GM18511 (cell line): ENCODE results near the gene CDC42EP1.

ENCODE experiments used
- ATAC-seq: cut with Tn5 transposase; IDR thresholded peaks from one replicate; pipeline ENCODE4 v1.9.1; 2021; ENCODE audit warnings: mild to moderate bottlenecking, moderate library complexity; ENCODE audit not compliant: unreplicated experiment

Gene CDC42EP1

GRCh38 chr22:37559521-37559900, 769 bp upstream of the CDC42EP1 start:
- no peak for ATAC-seq

DNA sequence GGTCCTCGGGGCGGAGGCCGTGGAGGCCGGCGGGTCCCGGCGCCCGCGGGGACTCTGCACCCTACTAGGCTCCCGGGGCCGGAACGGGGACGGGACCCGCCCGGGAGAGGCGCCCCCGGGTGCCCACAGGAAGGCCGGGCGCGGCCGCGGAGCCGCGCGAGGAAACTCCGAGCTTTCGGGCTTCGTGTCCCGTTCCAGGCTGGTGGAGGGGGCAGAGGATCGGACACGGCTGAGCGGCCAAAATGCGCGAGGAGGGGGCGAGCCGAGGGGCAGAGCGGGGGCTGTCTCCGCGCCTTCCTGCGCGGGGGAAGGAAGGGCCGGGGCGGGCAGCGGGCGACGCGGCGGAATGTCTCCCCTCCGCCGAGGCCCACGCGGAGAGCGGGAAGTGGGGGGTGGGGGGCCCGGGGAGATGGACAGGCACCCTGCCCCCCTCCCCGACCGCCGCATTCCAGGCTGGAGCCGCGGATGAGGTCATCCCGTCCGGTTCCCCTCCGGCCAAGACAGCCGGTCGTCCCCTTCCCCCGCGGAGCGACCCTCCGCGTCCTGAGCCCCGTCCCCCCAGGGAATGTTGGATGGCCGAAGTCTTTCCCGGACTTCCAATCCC, 430 bp downstream of the CDC42EP1 start:
- no peak for ATAC-seq

DNA sequence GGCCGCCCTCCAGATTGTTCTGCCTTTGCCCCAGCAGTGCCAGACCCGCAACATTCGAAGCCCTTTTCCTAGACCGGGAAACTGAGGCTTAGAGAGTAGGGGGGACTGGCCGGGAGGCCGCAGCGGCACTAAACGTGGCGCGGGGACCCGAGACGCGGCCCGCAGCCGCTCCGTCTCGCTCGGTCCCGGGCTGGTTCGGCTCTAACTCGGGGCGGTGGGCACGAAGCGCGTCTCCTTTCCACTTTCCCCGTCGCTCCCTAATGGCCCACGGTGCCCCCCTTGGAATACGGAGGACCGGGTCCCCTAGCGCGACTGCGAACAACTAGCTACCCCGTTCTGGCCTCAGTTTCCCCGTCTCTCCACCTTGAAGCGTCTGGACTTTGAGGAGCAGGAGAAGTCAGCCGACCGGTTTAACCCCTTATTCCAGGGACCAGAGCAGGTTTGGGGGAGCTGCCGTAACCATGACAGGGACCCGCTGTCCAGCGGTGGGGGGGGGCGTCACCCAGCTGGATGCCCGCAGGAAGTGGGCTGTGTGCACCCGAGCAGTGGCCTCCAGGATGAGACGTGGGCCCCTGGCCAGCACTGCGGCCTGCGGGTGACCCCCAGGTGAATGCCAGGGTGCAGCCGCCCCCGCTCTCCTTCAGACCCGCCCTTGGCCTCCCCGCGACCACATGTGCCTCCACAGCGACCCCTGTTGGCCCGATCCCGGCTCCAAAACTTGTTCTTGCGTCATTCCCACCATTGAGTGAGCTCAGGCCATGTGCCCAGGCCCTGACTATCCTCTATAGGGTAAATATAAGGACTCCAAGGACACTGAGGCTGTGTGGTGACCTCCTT, 1.1 kb downstream of the CDC42EP1 start:
- ATAC-seq = no peak

DNA sequence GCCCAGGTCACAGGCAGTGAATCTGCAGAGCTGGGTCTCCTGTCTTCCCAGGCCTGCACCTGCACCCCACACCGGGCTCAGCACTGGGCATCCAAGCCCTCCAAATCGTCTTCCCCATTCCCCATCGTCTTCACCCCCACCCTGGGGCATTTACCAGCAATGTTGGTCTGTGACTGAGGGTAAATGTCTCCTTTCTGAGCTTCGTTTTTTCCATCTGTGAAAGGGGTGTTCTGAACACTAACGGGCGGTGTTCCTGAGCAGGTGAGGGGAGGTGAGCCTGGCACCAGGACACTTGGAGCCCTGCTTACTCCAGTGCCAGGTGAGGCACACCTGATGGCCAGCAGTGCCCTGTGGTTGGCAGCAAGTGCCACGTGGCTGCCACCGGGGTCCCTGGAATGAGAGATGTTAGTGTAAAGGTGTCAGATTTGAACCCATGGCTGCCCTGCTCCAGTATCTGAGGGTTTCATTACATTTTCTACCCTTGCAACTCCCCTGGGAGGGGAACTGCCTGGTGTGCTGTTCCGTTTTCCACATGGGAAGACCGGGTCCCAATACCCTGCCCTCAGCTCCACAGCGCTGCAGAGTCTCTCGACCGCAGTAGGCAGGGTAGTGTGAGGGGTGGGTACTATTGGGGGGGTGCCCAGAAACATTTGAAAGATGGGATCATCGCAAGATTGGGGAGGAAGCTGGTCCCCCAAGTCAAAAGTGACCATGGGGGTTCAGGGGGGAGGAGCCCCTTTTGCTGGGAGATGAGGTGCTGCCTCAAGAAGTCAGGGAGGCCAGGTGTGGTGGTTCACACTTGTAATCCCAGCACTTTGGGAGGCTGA, 2.0 kb downstream of the CDC42EP1 start:
- no peak for ATAC-seq

DNA sequence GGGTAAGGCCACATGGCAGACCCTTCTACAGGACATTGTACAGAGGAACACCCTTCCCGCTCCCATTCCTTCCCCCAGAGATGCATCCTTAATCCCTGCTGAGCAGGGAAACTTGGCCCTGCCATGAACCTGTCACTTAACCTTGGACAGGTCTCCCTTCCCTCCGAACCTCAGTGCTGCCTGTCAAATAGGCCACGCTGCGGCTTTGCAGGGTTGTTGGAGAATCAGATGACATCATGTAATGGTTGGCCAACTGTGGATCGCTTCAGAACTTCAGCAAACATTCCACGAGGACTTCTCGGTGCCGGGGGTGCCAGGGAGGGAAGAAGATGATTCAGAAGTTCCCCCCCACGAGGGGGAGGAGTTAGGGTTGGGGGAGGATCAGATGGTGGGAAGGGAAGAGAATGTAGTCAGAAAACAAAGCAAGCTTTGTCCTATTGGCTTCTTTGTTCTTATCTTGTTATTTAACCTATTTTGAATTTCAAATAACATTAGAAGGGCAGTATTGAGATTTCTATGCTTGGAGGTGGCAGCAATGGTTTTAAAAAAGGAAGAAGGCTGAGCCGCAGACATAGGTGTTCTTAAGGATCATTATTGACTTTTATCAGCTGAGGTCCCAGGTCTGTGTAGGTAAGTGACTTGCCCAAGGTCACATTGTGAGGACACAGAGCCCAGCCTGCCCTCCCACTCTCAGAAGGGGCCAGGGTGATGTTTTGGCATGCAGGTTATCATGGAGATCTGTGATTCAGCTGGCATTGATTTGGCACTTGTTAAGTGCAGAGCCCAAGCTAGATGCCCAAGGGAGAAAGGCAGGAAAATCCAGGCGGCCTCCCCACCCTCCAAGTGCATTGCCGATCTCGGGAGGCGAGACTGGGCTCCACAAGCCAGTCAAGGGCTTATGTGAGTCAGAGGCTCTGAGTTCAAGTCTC, 3.1 kb downstream of the CDC42EP1 start:
- ATAC-seq = no peak

DNA sequence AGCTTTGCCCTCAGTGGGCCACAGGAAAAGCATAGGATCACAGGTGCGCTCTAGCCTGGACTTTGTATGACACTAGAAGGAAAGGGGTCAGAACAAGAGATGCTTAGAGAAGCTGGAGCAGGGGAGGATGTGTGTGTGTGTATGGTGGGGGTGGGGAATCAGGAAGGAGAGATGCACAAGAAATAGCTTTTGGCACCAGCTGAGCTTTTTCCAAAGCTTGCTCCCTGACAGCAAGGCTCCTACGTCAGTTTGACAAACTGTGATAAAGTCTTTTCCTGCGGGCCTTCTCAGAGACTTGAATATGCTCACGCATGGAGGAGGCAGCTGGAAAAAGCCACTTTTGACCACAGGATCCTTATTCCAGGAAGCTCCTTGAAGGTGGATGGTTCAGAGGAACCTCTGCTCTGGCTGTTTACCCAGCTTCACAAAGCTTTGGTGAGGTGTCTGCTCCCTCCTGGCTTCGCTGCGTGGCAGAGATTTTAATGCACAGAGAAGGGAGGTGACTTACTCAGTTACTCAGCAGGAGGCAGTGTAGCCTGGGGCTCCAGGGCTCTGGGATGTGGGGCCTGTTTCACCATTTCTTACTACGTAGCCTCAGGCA, 3.9 kb downstream of the CDC42EP1 start:
- ATAC-seq = no peak

DNA sequence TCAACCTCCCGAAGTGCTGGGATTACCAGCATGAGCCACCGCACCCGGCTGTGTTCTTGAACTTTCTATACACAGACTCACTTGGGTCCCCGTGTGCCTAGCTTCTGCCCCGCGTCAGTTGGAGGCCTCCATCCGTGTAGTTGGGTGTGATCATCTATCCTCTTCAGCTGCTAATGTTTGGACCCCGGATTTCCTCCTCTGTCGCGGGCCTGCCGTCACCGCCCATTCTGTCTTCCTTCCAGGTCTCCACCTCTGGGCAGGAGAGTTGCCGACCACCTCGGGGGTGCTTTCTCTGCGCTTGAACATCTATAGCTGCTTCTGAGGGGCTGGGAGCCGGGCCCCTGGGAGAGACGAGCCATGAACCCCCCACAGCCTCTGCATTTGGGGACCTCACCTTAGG, 5.5 kb downstream of the CDC42EP1 start:
- ATAC-seq = no peak

- ATAC-seq = no peak
Measured at GRCh38 chr22:37566329-37566837, 6.1 kb downstream of the CDC42EP1 start.

DNA sequence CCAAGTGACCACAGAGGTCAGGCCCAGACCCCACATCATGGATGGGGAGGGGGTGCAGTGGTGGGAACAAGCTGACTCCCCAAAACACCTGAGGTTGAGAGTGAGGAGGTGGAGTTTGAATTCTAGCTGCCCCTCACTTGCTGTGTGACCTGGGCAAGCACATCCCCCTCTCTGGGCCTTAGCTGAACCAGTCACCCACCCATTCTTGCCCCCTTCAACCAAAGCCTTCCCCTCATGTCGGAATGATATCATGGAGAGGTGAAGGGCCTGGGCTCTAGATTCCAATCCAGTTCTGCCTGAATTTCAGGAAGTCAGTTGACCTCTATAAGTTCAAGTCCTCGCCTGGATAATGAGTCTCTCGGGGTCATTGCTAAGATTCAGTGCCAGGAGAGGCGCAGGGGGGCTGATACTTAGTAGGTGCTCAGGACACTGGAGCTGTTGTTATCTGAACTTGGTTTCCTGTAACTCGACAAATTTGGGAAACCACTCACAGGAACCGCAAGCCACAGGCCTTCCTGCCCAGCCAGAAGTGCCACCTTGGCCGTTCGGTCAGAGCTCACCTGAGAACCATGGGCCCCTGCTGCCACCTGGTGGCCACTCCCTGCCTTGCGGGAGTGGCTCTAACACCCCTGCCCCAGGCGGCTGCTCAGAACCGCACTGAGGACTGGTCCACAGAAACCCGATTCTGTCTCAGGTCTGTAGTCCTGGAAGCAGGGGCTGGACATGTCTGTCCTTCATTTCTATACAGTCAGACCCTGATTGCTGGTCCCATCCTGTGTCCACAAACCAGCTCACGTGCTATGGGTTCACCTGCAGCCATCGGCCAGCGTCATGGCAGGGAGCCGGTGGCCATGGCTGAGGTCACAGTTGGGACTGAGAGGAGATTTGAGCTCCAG, 6.9 kb downstream of the CDC42EP1 start:
- ATAC-seq = no peak

DNA sequence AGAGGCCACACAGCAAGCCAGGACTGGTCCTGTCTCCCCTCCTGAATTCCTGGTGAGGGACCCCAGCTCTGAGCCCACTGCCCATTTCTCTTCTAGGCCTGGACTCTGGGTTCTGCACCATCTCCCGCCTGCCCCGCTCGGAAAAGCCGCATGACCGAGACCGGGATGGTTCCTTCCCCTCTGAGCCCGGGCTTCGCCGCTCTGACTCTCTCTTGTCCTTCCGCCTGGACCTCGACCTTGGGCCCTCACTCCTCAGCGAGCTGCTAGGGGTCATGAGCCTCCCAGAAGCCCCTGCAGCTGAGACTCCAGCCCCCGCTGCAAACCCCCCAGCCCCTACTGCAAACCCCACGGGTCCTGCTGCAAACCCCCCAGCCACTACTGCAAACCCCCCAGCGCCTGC, 7.7 kb downstream of the CDC42EP1 start:
- no peak for ATAC-seq

DNA sequence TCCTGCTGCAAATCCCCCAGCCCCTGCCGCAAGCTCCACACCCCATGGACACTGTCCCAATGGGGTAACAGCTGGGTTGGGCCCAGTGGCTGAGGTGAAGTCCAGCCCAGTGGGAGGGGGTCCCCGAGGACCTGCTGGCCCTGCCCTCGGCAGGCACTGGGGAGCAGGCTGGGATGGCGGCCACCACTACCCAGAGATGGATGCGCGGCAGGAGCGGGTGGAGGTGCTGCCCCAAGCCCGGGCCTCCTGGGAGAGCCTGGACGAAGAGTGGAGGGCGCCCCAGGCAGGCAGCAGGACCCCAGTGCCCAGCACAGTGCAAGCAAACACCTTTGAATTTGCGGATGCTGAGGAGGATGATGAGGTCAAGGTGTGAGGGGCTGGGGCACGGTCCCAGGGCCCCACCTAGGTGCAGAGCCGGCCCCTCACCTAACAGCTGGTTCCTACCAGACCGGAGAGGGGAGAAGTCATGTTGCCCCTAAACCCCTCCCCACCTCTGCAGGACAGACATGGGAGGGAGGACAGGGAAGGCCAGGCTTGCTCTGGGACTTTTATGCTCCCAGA, 8.2 kb downstream of the CDC42EP1 start:
- ATAC-seq = no peak

- ATAC-seq = no peak
Measured at GRCh38 chr22:37569009-37569920, 9.0 kb downstream of the CDC42EP1 start.

- no peak for ATAC-seq
Measured at GRCh38 chr22:37569921-37570660, 9.8 kb downstream of the CDC42EP1 start.

GRCh38 chr22:37570661-37570976, 10.3 kb downstream of the CDC42EP1 start:
- no peak for ATAC-seq

DNA sequence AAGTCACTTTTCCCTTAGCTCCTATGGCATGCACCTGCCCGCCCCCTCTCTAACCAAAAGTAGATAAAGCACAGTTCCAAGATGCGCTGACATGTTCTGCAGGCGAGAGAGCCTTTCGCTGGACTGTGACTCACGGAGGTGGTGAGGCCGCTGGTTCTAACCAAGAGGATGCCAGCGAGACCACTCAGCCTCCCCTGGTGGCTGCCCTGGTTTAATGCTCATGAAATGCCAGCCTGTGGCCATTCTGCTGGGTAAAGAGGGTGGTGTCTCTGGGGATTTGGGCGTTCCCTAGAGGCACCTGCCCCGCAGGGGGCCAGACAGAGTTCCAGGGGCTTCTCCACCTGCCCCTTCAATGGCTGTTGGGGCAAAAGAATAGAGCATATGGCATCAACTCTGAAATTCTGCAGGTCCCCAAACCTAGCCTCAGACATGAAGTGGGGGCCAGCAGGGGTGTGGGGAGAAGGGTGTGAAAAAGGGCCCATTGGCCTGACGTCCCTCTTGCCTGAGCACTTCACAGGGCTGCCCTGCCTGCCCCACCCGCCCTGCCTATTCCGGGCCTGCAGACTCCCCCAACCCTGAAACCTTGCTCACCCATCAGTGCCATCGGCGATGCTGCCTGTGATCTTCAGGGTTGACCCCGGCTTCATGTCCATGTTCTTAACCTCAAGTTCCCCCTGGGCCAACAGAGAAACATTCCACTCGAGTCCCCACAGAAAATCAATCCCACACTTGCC, 11.1 kb downstream of the CDC42EP1 start:
- ATAC-seq = no peak

- no peak for ATAC-seq
Measured at GRCh38 chr22:37571992-37572373, 11.7 kb downstream of the CDC42EP1 start.
